GM23338 (cell line): ENCODE measurements around the gene VGLL4.

Experiments used
- CREB1 ChIP-seq: fragments of 250-450 bp; sonication (Bioruptor Pico); IDR thresholded peaks from 2 replicates; pipeline ENCODE4 v1.5.0; 2020; ENCODE audit warnings: low read depth, mild to moderate bottlenecking, moderate library complexity
- CTCF ChIP-seq, 2 experiments: fragments of 200-600 bp in 1 of 2; sonication (generic) in 1 of 2; conservative IDR thresholded peaks; 2 replicates each; pipeline versions ENCODE4 v1.5.1 to v1.6.1; 2016 to 2017; ENCODE audit warnings: antibody characterized with exemption in 2 of 2, low read depth in 2 of 2, mild to moderate bottlenecking in 2 of 2, moderate library complexity in 1 of 2
- EZH2 ChIP-seq: fragments of 200-600 bp; sonication (generic); IDR thresholded peaks from one replicate; pipeline ENCODE4 v1.8.0; 2017; ENCODE audit warnings: antibody characterized with exemption, mild to moderate bottlenecking, low read depth; ENCODE audit not compliant: unreplicated experiment
- EZH2phosphoT487 ChIP-seq: fragments of 200-600 bp; sonication (generic); IDR thresholded peaks from one replicate; pipeline ENCODE4 v1.8.1; 2018; ENCODE audit warnings: antibody characterized with exemption; ENCODE audit not compliant: unreplicated experiment
- JUNB ChIP-seq: IDR thresholded peaks from one replicate; pipeline ENCODE4 v1.6.1; 2016; ENCODE audit warnings: antibody characterized with exemption; ENCODE audit not compliant: unreplicated experiment
- POLR2AphosphoS5 ChIP-seq: IDR thresholded peaks from 2 replicates; pipeline ENCODE4 v1.6.1; 2016; ENCODE audit warnings: antibody characterized with exemption, low read depth
- REST ChIP-seq: IDR thresholded peaks from one replicate; pipeline ENCODE4 v1.6.1; 2018; ENCODE audit warnings: antibody characterized with exemption; ENCODE audit not compliant: unreplicated experiment
- STAT1 ChIP-seq: IDR thresholded peaks from one replicate; pipeline ENCODE4 v1.6.1; 2016; ENCODE audit warnings: antibody characterized with exemption; ENCODE audit not compliant: unreplicated experiment
- ZNF462 ChIP-seq: fragments of 250-450 bp; sonication (Bioruptor Pico); IDR thresholded peaks from 2 replicates; pipeline ENCODE4 v1.5.0; 2020; ENCODE audit warnings: mild to moderate bottlenecking, moderate library complexity

GRCh38 chr3:11653298-11654055, 9.8 kb upstream of the VGLL4 start:
- TF ChIP-seq CTCF (conservative IDR thresholded peaks at IDR 0.05; ENCODE audit: low read depth in 2 of 2), result peak; percentile 39 to 55
- no peak for TF ChIP-seq POLR2AphosphoS5
- no peak for TF ChIP-seq EZH2
- TF ChIP-seq CREB1 (CRISPR knock-in tag), result no peak
- no peak for TF ChIP-seq EZH2phosphoT487
- no peak for TF ChIP-seq REST
- no peak for TF ChIP-seq JUNB
- no peak for TF ChIP-seq ZNF462 (CRISPR knock-in tag)
- TF ChIP-seq STAT1, result no peak
